Body of pancreas (tissue), 4 donors: ENCODE results near the gene MATN4. TPM values are rescaled to one million over a fixed set of nuclear protein-coding genes. Genes with fewer than 3 reads are reported as not detected.

Source experiments
- ATAC-seq: fragments of 150-250 bp; one replicate; pipeline ENCODE4 v1.9.1; 2016
- DNase-seq, 4 donors: peaks; one replicate each; pipeline ENCODE4 v3.0.0-alpha.2; 2019
- H3K27ac ChIP-seq, 4 donors: fragments of 200-600 bp; sonication (generic); 1 replicate in 3 of 4; 2 replicates in 1 of 4; pipeline versions ENCODE4 v1.5.1 to v1.6.1; 2016 to 2019; ENCODE audit warnings: mild to moderate bottlenecking in 1 of 4, mixed read lengths in 1 of 4, moderate library complexity in 1 of 4
- H3K27me3 ChIP-seq, 2 donors: fragments of 200-600 bp; sonication (generic); one replicate each; pipeline ENCODE4 v1.6.0; 2016; ENCODE audit warnings: mild to moderate bottlenecking in 1 of 2
- H3K36me3 ChIP-seq, 2 donors: fragments of 200-600 bp; sonication (generic); replicated peaks in 1 of 2; 2 replicates each; pipeline ENCODE4 v1.5.1; 2016; ENCODE audit warnings: low read depth in 2 of 2; ENCODE audit not compliant: insufficient read depth in 1 of 2
- H3K4me1 ChIP-seq: fragments of 200-600 bp; sonication (generic); one replicate; pipeline ENCODE4 v1.6.0; 2016
- H3K4me3 ChIP-seq, 2 donors: fragments of 200-600 bp; sonication (generic); 1 replicate in 1 of 2; 2 replicates in 1 of 2; pipeline ENCODE4 v1.5.1; 2016 to 2019
- H3K9me3 ChIP-seq, 3 donors: fragments of 200-600 bp; sonication (generic); 1 replicate in 2 of 3; 2 replicates in 1 of 3; pipeline ENCODE4 v1.5.1; 2016
- POLR2A ChIP-seq, 3 donors: fragments of 450-650 bp; IDR thresholded peaks; one replicate each; pipeline ENCODE4 v1.6.1; 2016; ENCODE audit warnings: antibody characterized with exemption in 3 of 3, mild to moderate bottlenecking in 2 of 3
- WGBS, 2 donors: methylation state at CpG; one replicate each; pipeline ENCODE4 v1.1.5; 2017; 5-methylcytosine and 5-hydroxymethylcytosine counted together
- intact Hi-C: fragments of 100-400 bp; cut with DNase I; formaldehyde crosslinking; loops from one replicate; pipeline ENCODE4 v1.15.1; 2023
- total RNA-seq, 2 donors: library from RNA; depleted of rRNA; stranded (reverse); fragments of >200 nt; gene quantifications; one replicate each; pipeline ENCODE4 v1.1.0, GENCODE V29; 2016
- TF ChIP-seq, protein P1 (sequence below), 7 experiments: fragments of 450-650 bp in 4 of 7; fragments of 200-600 bp in 3 of 7; sonication (generic) in 3 of 7; IDR thresholded peaks; one replicate each; pipeline ENCODE4 v1.5.1; 2016 to 2019; ENCODE audit warnings: antibody characterized with exemption in 7 of 7

Gene MATN4, protein sequence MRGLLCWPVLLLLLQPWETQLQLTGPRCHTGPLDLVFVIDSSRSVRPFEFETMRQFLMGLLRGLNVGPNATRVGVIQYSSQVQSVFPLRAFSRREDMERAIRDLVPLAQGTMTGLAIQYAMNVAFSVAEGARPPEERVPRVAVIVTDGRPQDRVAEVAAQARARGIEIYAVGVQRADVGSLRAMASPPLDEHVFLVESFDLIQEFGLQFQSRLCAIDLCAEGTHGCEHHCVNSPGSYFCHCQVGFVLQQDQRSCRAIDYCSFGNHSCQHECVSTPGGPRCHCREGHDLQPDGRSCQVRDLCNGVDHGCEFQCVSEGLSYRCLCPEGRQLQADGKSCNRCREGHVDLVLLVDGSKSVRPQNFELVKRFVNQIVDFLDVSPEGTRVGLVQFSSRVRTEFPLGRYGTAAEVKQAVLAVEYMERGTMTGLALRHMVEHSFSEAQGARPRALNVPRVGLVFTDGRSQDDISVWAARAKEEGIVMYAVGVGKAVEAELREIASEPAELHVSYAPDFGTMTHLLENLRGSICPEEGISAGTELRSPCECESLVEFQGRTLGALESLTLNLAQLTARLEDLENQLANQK
- 1 to 10 TPM; 4.9 to 5.3 TPM for total RNA-seq

DNA sequence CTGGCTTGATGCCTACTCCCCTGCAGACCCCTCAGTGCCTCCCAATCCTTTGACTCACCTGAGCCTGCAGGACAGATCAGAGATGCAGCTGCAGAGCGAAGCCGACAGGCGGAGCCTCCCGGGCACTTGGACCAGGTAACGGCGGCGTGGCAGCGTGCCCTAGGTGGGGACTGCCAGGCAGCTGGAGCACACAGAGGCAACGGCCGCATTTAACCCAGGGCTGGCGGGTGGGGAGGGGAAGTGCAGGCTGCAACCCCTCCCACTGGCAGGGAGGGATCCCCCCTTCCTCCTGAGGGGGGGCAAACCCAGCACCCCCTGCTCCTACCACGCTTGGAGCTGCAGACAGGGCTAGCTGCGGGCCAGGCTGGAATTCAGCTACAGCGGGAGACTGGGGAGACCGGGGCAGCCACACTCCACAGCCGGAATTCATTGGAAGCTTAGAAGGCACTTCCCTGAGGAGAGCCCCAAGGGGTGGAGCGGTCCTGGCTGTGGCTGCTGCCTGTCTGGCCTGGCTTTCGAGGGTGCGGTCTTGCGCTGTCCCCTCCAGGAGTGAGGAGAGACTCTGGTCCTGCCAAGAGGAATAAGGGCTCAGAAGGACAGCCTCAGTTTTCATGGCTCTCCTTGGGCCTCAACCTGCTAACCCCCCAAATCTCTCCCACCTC is at the start of gene MATN4:
TSS of gene MATN4 (minus strand) at position 183 of the 662 bp plus-strand sequence. CDS start 2,717 bp downstream, outside the sequence.
- peak within 1 kb of the TSS; percentile 35 to 37 for H3K4me3 ChIP-seq
- peak within 1 kb of the TSS; percentile 77 to 84 (median 80) for H3K27ac ChIP-seq
- H3K9me3 ChIP-seq, result no peaks in the 10 kb centered on the region
- ATAC-seq (peak; percentile 49), DNase-seq (peak; percentile 79 to 91 (median 88))
- no peaks in the 10 kb centered on the region for H3K36me3 ChIP-seq
- H3K4me1 ChIP-seq, result peaks cover 70% of the 10 kb centered on the region
- H3K27me3 ChIP-seq, result no peaks in the 10 kb centered on the region
- 19% methylated on average over 20 of the region's 20 CpGs; no CpG with 5 or more reads in 1 of the 2 donors for WGBS, 2 donors
- intact Hi-C loops, result no loop called here
- TF ChIP-seq POLR2A (IDR thresholded peaks at IDR 0.05), result peak in 1 of 3 donors; percentile 14
- TF ChIP-seq, protein P1, sequence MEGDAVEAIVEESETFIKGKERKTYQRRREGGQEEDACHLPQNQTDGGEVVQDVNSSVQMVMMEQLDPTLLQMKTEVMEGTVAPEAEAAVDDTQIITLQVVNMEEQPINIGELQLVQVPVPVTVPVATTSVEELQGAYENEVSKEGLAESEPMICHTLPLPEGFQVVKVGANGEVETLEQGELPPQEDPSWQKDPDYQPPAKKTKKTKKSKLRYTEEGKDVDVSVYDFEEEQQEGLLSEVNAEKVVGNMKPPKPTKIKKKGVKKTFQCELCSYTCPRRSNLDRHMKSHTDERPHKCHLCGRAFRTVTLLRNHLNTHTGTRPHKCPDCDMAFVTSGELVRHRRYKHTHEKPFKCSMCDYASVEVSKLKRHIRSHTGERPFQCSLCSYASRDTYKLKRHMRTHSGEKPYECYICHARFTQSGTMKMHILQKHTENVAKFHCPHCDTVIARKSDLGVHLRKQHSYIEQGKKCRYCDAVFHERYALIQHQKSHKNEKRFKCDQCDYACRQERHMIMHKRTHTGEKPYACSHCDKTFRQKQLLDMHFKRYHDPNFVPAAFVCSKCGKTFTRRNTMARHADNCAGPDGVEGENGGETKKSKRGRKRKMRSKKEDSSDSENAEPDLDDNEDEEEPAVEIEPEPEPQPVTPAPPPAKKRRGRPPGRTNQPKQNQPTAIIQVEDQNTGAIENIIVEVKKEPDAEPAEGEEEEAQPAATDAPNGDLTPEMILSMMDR (IDR thresholded peaks at IDR 0.05), result peak in 6 of 7 experiments; percentile 20 to 64 (median 55)

DNA sequence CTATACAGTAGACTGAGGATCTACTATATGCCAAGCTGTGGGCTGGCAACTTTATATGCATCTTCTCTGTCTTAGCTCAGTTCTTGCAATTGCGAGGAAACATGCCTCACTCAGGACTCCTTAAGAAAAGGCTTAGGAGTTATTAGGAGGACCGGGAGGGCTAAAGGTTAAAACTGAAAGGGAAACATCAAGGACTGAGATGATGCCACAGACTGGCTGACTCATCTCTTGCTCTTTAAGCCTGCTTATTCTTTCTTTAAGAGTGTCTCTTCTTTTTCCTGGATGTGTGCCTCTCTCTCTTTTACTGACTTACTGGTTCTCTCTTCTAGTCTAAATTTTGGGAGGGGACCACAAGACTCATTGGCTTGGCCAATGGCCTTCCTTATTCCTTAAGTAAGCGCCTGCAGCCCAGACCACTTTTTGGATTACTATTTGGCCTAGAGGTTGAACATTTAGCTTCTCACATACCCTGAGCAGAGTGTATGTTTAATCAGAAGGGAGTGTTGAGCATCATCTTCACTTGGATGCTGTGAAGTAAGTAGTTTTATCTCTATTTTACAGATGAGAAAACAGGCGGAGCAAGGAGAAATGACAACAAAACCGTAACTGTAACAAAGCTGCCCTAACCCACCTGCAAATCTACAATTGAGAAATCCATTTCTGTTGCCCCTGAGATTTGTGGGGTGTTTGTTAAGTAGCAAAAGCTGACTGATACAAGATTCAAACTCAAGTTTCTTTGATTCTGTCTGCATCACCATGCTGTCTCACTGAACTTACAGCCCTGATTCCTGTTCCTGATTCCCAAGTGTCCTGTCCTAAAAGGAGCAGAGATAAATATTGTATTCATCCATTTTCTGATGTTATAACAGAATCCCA is 47.3 kb upstream of the MATN4 start:
- ATAC-seq (no peak), DNase-seq (no peak)
- no peaks in the 10 kb centered on the region for H3K27me3 ChIP-seq
- H3K36me3 ChIP-seq, result no peaks in the 10 kb centered on the region
- no peaks in the 10 kb centered on the region for H3K9me3 ChIP-seq
- H3K4me1 ChIP-seq, result peaks cover 31% of the 10 kb centered on the region
- 49 to 90% methylated on average over 5 of the region's 5 CpGs for WGBS, 2 donors
- TF ChIP-seq POLR2A (IDR thresholded peaks at IDR 0.05), result no peak
- TF ChIP-seq, protein P1 (IDR thresholded peaks at IDR 0.05), result no peak
- intact Hi-C loops, result no loop called here
- no peak overlapping the region for H3K4me3 ChIP-seq
- no peak overlapping the region for H3K27ac ChIP-seq

DNA sequence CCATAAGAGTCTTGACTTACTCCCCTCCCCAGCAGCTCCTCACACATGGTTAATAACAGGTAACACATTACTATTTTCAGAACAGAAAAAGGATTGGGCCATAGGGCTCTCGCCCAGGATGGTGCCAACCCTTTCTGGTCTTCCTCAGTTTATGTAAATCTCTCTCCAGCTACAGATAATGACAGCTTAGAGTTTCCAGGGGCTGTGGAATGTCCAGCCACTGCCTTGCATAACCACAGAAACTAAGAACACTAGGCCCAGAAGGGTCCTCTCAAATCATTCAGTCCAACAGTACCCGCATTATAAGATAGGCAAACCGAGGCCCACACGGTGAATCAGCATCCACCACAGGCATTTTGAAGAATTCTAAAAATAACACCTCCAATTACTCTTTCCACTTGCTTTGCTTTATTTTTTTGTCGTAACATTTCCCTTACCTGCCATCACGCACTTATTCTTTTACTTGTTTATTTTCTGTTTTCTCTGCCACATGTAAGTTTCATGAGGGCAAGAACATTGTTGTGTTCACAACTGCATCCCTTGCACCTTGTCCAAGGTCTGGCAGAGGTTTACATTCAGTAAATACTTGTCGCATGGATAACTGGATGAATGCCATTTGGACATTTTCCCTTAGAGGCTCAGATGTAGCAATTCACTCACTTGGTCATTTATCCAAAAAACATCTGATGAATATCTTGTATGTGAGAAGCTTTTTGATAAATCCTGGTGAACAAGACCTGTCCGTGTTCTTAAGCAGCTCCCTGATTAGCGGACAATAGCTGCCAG is 46.5 kb upstream of the MATN4 start:
- no peak for TF ChIP-seq POLR2A (IDR thresholded peaks at IDR 0.05)
- TF ChIP-seq, protein P1 (IDR thresholded peaks at IDR 0.05), result no peak
- Histone ChIP-seq H3K27ac (no peak overlapping the region), H3K9me3 (no peaks in the 10 kb centered on the region), H3K4me3 (no peak overlapping the region), H3K27me3 (no peaks in the 10 kb centered on the region), H3K36me3 (no peaks in the 10 kb centered on the region), H3K4me1 (peaks cover 22% of the 10 kb centered on the region)
- 71 to 72% methylated on average over 9 of the region's 9 CpGs for WGBS, 2 donors
- intact Hi-C loops, result no loop called here
- DNase-seq (no peak), ATAC-seq (no peak)

DNA sequence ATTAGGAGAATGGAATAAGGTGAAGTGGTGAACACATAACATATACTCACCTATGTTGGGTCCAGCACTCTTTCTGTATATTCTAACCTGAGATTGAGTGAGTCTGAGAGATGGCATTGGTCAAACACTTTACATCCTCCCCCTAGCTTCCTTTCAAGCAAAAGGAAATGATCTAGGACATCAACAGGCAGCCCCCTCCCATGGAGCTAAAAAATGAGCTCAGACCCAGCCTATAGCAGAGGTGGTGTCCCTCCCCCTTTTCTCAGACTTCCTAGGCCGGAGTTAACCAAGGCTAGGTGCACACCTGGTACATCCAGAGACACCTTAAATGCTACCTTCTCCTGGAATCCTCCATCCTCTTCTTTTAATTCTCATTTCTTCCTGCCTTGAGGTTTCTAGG is 45.6 kb upstream of the MATN4 start:
- H3K4me1 ChIP-seq, result peaks cover 15% of the 10 kb centered on the region

More for the DNA sequence above, 45.6 kb upstream of the MATN4 start:
- intact Hi-C loops, result no loop called here
- DNase-seq, result no peak
- no peaks in the 10 kb centered on the region for H3K27me3 ChIP-seq
- no peak for ATAC-seq
- H3K4me3 ChIP-seq, result no peak overlapping the region
- TF ChIP-seq, protein P1 (IDR thresholded peaks at IDR 0.05), result no peak
- TF ChIP-seq POLR2A (IDR thresholded peaks at IDR 0.05), result no peak
- no peaks in the 10 kb centered on the region for H3K36me3 ChIP-seq
- WGBS, 2 donors, result 86 to 89% methylated on average over 1 of the region's 1 CpG
- H3K9me3 ChIP-seq, result no peaks in the 10 kb centered on the region
- no peak overlapping the region for H3K27ac ChIP-seq
